ENCODE results near the gene PIAS1.

Gene PIAS1

GRCh38 chr15:68055224-68055705, 1.1 kb downstream of the PIAS1 start:
- no peak overlapping the region for H2BK5ac ChIP-seq (ENCODE audit: low read depth, low read length, poor library complexity, severe bottlenecking)
- H3K4me1 ChIP-seq (ENCODE audit: control insufficient read depth, insufficient read depth, low read depth, low read length) = peaks cover 2% of the 10 kb centered on the region
- WGBS = 0% methylated on average over 11 of the region's 15 CpGs
- no peak overlapping the region for H2BK12ac ChIP-seq (ENCODE audit: low read length in 2 of 2)
- peak overlapping the region; percentile 79 for H3K27ac ChIP-seq (ENCODE audit: low read length, poor library complexity, severe bottlenecking)
- H3K36me3 ChIP-seq (ENCODE audit: control insufficient read depth in 1 of 2, insufficient read depth in 2 of 2, low read depth in 1 of 2, low read length in 2 of 2) = no peaks in the 10 kb centered on the region
- peak overlapping the region in 1 of 2 experiments; percentile 16 for H3K18ac ChIP-seq (ENCODE audit: low read depth in 1 of 2, low read length in 2 of 2)
- no peak overlapping the region for H3K4ac ChIP-seq (ENCODE audit: low read depth in 1 of 2, low read length in 2 of 2)
- no peak overlapping the region for H3K23ac ChIP-seq (ENCODE audit: low read length in 2 of 2)
- H3K4me3 ChIP-seq (ENCODE audit: insufficient read depth in 1 of 2, low read depth in 1 of 2, low read length in 2 of 2) = peak overlapping the region; percentile 81 to 99
- peak overlapping the region; percentile 95 for H3K9ac ChIP-seq (ENCODE audit: low read length)
- no peak overlapping the region for H2AK5ac ChIP-seq (ENCODE audit: low read length, severe bottlenecking)
- H3K79me1 ChIP-seq (replicated peaks; ENCODE audit: low read length, poor library complexity, severe bottlenecking) = no peaks in the 10 kb centered on the region
- no peak overlapping the region for H4K91ac ChIP-seq (ENCODE audit: low read length)
- DNase-seq = peak; percentile 63
- H3K4me2 ChIP-seq (ENCODE audit: low read length, poor library complexity, severe bottlenecking) = peak overlapping the region; percentile 86
- no peak overlapping the region for H2BK15ac ChIP-seq (ENCODE audit: low read depth, poor library complexity, severe bottlenecking)
- no peaks in the 10 kb centered on the region for H3K9me3 ChIP-seq (ENCODE audit: control insufficient read depth, low read length)
- H3K14ac ChIP-seq (ENCODE audit: low read length in 2 of 2) = no peak overlapping the region
- H2AFZ ChIP-seq (ENCODE audit: low read depth, low read length) = no peak overlapping the region
- H4K8ac ChIP-seq (ENCODE audit: low read length) = no peak overlapping the region
- H3K27me3 ChIP-seq (ENCODE audit: control insufficient read depth in 1 of 2, insufficient read depth in 1 of 2, low read length in 2 of 2) = no peaks in the 10 kb centered on the region
- H2BK120ac ChIP-seq (ENCODE audit: low read depth, low read length) = no peak overlapping the region

GRCh38 chr15:68056097-68056865, 2.2 kb downstream of the PIAS1 start:
- no peak for DNase-seq
- Histone ChIP-seq H2AK5ac (ENCODE audit: low read length, severe bottlenecking) (no peak overlapping the region), H3K27ac (ENCODE audit: low read length, poor library complexity, severe bottlenecking) (no peak overlapping the region), H2BK12ac (ENCODE audit: low read length in 2 of 2) (no peak overlapping the region), H2BK15ac (ENCODE audit: low read depth, poor library complexity, severe bottlenecking) (no peak overlapping the region), H2AFZ (ENCODE audit: low read depth, low read length) (no peak overlapping the region), H3K9me3 (ENCODE audit: control insufficient read depth, low read length) (no peaks in the 10 kb centered on the region), H3K14ac (ENCODE audit: low read length in 2 of 2) (no peak overlapping the region), H3K4me2 (ENCODE audit: low read length, poor library complexity, severe bottlenecking) (no peak overlapping the region), H3K4me3 (ENCODE audit: insufficient read depth in 1 of 2, low read depth in 1 of 2, low read length in 2 of 2) (peak overlapping the region in 1 of 2 experiments; percentile 99), H2BK5ac (ENCODE audit: low read depth, low read length, poor library complexity, severe bottlenecking) (no peak overlapping the region), H3K18ac (ENCODE audit: low read depth in 1 of 2, low read length in 2 of 2) (no peak overlapping the region), H3K36me3 (ENCODE audit: control insufficient read depth in 1 of 2, insufficient read depth in 2 of 2, low read depth in 1 of 2, low read length in 2 of 2) (no peaks in the 10 kb centered on the region), H2BK120ac (ENCODE audit: low read depth, low read length) (no peak overlapping the region), H4K91ac (ENCODE audit: low read length) (no peak overlapping the region), H4K8ac (ENCODE audit: low read length) (no peak overlapping the region), H3K27me3 (ENCODE audit: control insufficient read depth in 1 of 2, insufficient read depth in 1 of 2, low read length in 2 of 2) (no peaks in the 10 kb centered on the region), H3K4me1 (ENCODE audit: control insufficient read depth, insufficient read depth, low read depth, low read length) (peaks cover 2% of the 10 kb centered on the region), H3K4ac (ENCODE audit: low read depth in 1 of 2, low read length in 2 of 2) (no peak overlapping the region), H3K23ac (ENCODE audit: low read length in 2 of 2) (no peak overlapping the region), H3K79me1 (replicated peaks; ENCODE audit: low read length, poor library complexity, severe bottlenecking) (no peaks in the 10 kb centered on the region), H3K9ac (ENCODE audit: low read length) (peak overlapping the region; percentile 95)
- WGBS = 65% methylated on average over 3 of the region's 5 CpGs

- Histone ChIP-seq H2AK5ac (ENCODE audit: low read length, severe bottlenecking) (no peak overlapping the region), H2BK15ac (ENCODE audit: low read depth, poor library complexity, severe bottlenecking) (no peak overlapping the region), H3K27ac (ENCODE audit: low read length, poor library complexity, severe bottlenecking) (no peak overlapping the region), H3K4me3 (ENCODE audit: insufficient read depth in 1 of 2, low read depth in 1 of 2, low read length in 2 of 2) (no peak overlapping the region), H2AFZ (ENCODE audit: low read depth, low read length) (no peak overlapping the region), H3K23ac (ENCODE audit: low read length in 2 of 2) (no peak overlapping the region), H3K14ac (ENCODE audit: low read length in 2 of 2) (no peak overlapping the region), H4K91ac (ENCODE audit: low read length) (no peak overlapping the region), H3K79me1 (replicated peaks; ENCODE audit: low read length, poor library complexity, severe bottlenecking) (no peaks in the 10 kb centered on the region), H3K9me3 (ENCODE audit: control insufficient read depth, low read length) (no peaks in the 10 kb centered on the region), H3K36me3 (ENCODE audit: control insufficient read depth in 1 of 2, insufficient read depth in 2 of 2, low read depth in 1 of 2, low read length in 2 of 2) (no peaks in the 10 kb centered on the region), H3K27me3 (ENCODE audit: control insufficient read depth in 1 of 2, insufficient read depth in 1 of 2, low read length in 2 of 2) (no peaks in the 10 kb centered on the region), H2BK12ac (ENCODE audit: low read length in 2 of 2) (no peak overlapping the region), H3K4me1 (ENCODE audit: control insufficient read depth, insufficient read depth, low read depth, low read length) (peaks cover 2% of the 10 kb centered on the region), H2BK120ac (ENCODE audit: low read depth, low read length) (no peak overlapping the region), H3K4me2 (ENCODE audit: low read length, poor library complexity, severe bottlenecking) (no peak overlapping the region), H3K18ac (ENCODE audit: low read depth in 1 of 2, low read length in 2 of 2) (no peak overlapping the region), H2BK5ac (ENCODE audit: low read depth, low read length, poor library complexity, severe bottlenecking) (no peak overlapping the region), H3K9ac (ENCODE audit: low read length) (no peak overlapping the region), H4K8ac (ENCODE audit: low read length) (no peak overlapping the region), H3K4ac (ENCODE audit: low read depth in 1 of 2, low read length in 2 of 2) (no peak overlapping the region)
- no peak for DNase-seq
Measured at GRCh38 chr15:68057034-68057433, 2.9 kb downstream of the PIAS1 start.

- peaks cover 2% of the 10 kb centered on the region for H3K4me1 ChIP-seq (ENCODE audit: control insufficient read depth, insufficient read depth, low read depth, low read length)
- no peak overlapping the region for H4K8ac ChIP-seq (ENCODE audit: low read length)
- H3K27me3 ChIP-seq (ENCODE audit: control insufficient read depth in 1 of 2, insufficient read depth in 1 of 2, low read length in 2 of 2) = no peaks in the 10 kb centered on the region
- no peaks in the 10 kb centered on the region for H3K79me1 ChIP-seq (replicated peaks; ENCODE audit: low read length, poor library complexity, severe bottlenecking)
- H3K14ac ChIP-seq (ENCODE audit: low read length in 2 of 2) = no peak overlapping the region
- DNase-seq = no peak
- H2AFZ ChIP-seq (ENCODE audit: low read depth, low read length) = no peak overlapping the region
- H2AK5ac ChIP-seq (ENCODE audit: low read length, severe bottlenecking) = no peak overlapping the region
- peak overlapping the region; percentile 34 for H3K4me2 ChIP-seq (ENCODE audit: low read length, poor library complexity, severe bottlenecking)
- no peaks in the 10 kb centered on the region for H3K9me3 ChIP-seq (ENCODE audit: control insufficient read depth, low read length)
- H2BK5ac ChIP-seq (ENCODE audit: low read depth, low read length, poor library complexity, severe bottlenecking) = no peak overlapping the region
- H4K91ac ChIP-seq (ENCODE audit: low read length) = no peak overlapping the region
- H3K27ac ChIP-seq (ENCODE audit: low read length, poor library complexity, severe bottlenecking) = no peak overlapping the region
- no peak overlapping the region for H3K9ac ChIP-seq (ENCODE audit: low read length)
- no peak overlapping the region for H3K4me3 ChIP-seq (ENCODE audit: insufficient read depth in 1 of 2, low read depth in 1 of 2, low read length in 2 of 2)
- no peak overlapping the region for H2BK120ac ChIP-seq (ENCODE audit: low read depth, low read length)
- WGBS = 76% methylated on average over 5 of the region's 6 CpGs
- no peak overlapping the region for H3K4ac ChIP-seq (ENCODE audit: low read depth in 1 of 2, low read length in 2 of 2)
- H2BK12ac ChIP-seq (ENCODE audit: low read length in 2 of 2) = no peak overlapping the region
- H3K36me3 ChIP-seq (ENCODE audit: control insufficient read depth in 1 of 2, insufficient read depth in 2 of 2, low read depth in 1 of 2, low read length in 2 of 2) = no peaks in the 10 kb centered on the region
- H3K23ac ChIP-seq (ENCODE audit: low read length in 2 of 2) = no peak overlapping the region
- no peak overlapping the region for H2BK15ac ChIP-seq (ENCODE audit: low read depth, poor library complexity, severe bottlenecking)
- no peak overlapping the region for H3K18ac ChIP-seq (ENCODE audit: low read depth in 1 of 2, low read length in 2 of 2)
Measured at GRCh38 chr15:68057758-68058157, 3.6 kb downstream of the PIAS1 start.

All from mesenchymal stem cell (in vitro differentiated cells and primary cell).